HG03196 (cell line): Measurements from ENCODE around the gene SAMD13.

ENCODE experiments used
- ATAC-seq: cut with Tn5 transposase; IDR thresholded peaks from one replicate; pipeline ENCODE4 v1.9.1; 2021; ENCODE audit not compliant: unreplicated experiment

The SAMD13 gene

DNA sequence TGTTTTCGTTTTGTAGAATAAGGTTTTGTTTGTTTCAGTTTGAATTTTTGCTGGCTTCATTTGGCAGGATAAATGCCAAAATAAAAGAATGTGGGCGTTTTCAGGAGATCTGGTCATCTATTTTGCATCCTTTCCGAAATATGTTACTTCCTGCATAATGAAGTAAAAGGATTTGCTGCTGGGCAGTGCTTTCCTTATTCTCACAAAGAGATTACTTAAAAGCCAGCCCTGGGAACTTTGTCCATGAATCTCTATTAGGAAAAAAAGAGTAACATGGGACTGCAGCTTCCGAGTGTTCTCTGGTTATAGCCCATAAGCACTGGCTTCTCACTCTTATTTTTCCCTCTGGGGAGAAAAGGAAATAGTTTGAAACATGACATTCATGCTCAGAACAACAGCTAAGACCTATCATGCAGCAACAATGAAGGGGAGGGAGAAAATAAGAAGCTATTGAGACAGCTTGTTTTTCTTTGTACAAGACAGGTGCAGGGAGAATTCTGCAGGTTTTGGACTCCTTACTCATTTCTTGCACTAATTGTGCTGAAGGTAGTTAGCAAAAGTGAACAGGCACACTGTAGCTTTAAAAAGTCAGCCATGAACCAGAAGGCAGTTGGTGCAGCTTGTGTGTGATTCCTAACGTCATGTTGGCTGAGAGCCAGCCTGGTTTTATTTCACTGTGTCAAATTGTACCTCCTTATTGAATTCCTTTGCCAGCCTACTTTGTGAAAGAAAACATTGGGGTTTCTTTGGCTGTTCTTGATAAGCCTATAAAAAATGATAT is at the start of gene SAMD13:
TSS of gene SAMD13 (plus strand) at position 705 of the 781 bp plus-strand sequence. CDS start 1,527 bp downstream, outside the sequence.
- ATAC-seq, result no peak

GRCh38 chr1:84253036-84253435 is 48.5 kb upstream of the SAMD13 start:
- no peak for ATAC-seq

DNA sequence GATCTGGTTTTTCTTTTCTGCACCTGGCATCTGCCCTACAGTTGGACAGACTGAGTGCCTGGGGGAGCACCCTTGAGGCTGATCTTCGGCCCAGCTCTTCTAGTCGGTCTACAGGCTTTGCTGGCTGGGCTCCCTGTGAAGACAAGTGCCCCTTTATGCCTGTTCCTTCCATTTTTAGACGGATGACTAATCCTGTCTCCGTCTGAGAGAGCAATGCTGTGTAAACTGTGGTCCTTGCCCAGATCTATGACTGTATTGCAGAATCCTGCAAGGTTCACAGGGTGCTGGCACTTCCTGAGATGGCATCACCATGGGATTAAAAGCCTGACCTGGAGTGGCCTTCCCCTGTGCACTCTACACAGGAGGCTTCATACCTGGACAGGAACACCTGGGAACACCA is 47.6 kb upstream of the SAMD13 start:
- no peak for ATAC-seq

DNA sequence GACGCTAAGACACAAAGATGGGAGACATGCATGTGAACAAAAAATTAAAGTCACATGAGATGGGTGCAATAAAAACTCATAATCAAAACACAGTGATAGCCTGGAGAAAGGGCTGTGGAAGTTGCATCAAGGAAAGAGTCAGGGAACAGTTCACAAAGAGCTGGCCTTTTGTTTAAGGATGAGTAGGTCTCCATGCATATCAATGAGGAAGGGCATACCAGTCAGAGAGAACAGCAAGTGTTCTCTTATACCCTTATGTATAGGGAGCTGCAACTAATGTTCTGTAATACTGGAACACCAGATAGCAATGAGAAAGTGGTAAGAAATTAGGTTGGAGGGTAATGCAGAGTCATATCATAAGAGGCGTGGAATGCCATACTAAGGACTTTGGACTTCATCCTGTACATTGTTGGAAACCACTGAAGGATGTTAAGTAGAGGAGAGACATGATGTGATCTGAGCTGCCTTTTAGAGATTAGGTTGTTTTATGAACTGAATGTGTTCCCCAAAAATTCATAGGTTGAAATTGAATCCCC is 46.7 kb upstream of the SAMD13 start:
- ATAC-seq, result no peak

DNA sequence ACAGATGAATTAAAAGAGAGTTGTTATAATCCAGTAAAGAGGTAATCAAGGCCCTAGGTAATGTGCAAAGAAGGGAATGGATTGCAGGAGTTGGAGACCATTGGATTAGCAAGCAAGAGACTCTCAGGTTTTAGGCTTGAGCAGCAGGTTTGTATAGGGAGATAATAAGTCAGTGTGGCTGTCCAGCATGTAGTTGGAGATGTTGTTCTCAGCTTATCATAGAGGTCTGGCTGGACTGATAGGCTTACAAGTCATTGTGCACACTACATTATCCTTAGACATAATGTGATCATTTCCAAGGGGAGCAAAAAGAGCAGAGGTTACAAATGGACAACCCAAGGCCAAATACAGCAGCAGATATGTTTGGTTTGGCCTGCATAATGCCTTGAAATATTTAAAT is 45.9 kb upstream of the SAMD13 start:
- no peak for ATAC-seq

DNA sequence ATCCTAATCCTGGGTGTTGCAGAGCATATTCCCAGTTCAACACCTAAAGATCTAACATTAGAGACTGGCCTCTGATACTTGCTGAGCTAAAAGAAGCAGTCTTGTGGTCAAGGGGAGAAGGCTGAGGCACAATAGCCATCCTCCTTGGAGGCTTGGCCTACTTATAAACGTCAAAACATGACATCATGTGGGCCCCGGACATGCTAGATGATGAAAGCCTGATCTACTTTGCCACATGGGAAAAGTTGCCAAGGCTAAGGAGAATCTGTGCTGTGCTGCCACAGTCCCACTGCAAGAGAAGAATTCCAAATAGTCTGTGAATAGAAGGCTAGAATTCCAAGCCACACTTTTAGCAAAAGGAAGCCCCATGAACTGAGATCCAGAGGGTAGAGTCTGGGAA is 43.9 kb upstream of the SAMD13 start:
- ATAC-seq, result no peak

- no peak for ATAC-seq
These were observed 42.1 kb upstream of the SAMD13 start for GRCh38 chr1:84259376-84259775.

DNA sequence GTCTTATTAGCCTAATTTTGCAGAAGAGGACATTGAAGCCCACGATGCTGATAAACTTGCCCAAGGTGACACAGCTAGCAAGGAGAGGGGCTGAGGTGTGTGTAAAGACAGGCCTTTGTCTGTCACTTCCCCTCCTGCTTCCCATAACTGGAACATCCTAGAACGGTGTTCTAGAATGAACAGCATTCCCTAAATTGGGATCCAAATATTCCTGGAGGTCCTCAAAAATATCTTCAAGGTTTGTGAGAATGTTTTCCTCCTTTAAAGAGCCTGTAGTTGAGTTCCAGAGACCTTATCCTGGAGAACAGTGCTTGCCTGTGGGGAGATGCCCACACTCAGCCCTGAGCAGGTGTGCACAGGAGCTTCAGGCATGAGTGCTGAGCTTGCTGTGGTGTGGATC is 41.5 kb upstream of the SAMD13 start:
- no peak for ATAC-seq

GRCh38 chr1:84260852-84261518 is 40.5 kb upstream of the SAMD13 start:
- no peak for ATAC-seq

DNA sequence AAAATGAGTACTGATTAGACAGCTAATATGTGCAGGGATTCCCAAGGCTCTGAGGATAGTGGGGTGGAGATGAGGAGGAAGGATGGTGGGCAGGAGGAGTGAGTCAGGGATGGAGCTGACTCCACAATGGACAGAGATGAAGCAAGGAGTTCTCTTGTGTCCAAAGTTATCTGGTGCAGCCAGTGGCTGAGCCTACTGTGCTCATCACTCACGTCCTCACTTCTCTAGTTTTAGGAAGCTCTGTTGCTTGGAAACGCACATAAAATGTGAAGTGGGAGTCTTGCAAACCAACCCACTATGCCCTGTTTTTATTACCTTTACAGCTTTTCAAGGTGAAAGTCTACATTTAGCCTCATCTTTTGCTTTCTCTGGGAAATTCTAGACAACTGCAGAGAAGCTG is 36.5 kb upstream of the SAMD13 start:
- ATAC-seq, result no peak

DNA sequence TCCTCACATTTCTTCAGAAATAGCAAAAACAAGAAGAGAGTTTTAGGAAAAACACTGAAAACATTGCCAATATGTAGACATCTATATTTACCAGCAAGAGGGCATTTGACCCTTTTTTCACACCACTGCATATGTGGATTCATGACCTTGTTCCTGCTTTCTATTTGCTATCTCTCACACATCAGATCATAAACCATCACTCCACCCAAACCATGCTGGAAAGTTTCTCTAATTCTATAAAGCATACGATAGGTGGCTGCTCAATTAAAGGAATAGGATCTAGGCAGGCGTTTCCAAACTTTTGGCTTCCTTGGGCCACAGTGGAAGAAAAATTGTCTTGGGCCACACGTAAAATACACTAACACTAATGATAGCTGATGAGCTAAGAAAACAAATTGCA is 35.6 kb upstream of the SAMD13 start:
- no peak for ATAC-seq

DNA sequence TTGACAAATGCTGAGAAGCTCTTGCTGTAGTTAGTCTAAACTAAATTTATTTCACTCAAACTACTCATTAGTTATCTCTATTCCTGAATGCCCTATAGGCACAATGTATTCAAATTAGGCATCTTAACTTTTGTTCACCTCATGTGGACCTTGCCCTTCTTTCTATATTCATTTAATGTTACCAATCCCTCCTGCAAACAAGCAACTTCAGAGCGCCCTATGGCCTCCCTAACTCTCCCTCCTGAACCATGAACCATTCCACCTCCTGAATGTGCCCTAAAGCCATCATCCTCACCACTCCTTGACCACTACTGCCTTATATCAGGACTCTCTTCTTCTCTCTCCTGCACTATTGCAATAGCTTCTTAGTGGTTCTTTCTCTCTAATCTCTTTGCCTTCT is 34.8 kb upstream of the SAMD13 start:
- no peak for ATAC-seq

GRCh38 chr1:84267476-84267875 is 34.0 kb upstream of the SAMD13 start:
- ATAC-seq, result no peak

- ATAC-seq, result no peak
These were observed 33.2 kb upstream of the SAMD13 start for GRCh38 chr1:84268346-84268745.

GRCh38 chr1:84269306-84269705 is 32.2 kb upstream of the SAMD13 start:
- ATAC-seq, result no peak

DNA sequence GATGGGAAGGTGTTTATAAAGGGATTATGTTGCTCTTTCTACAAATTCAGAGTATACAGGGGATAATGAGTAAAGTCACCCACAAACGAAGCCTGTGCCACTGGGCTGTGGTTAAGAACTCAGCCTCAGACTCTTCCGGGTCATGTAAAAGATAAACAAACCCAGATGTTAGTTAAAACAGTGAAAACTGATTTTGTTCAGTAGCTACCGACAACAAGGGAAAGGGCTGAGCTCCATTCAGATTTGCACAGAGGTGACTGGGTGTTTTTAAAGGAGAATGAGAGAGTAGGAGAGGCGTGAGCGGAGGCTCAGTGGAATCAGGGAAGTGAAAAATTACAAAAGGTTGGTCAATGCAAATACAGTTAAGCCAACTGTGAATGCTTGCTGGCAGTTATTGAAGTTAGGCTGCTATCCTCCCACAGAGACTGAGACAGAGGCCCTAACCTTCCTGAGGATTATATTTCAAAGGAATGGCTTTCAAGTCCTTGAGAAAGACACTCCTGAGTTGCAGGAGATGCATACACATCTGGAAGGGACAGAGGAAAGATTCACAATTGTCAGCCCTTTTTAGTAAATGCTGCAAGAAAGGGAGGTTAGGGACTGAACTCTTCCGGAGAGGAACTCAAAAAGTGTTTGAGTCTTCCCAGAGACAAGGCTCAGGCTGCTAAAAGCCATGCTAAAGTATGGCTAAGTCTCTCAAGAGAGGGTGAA is 29.9 kb upstream of the SAMD13 start:
- peak; percentile 95 for ATAC-seq

DNA sequence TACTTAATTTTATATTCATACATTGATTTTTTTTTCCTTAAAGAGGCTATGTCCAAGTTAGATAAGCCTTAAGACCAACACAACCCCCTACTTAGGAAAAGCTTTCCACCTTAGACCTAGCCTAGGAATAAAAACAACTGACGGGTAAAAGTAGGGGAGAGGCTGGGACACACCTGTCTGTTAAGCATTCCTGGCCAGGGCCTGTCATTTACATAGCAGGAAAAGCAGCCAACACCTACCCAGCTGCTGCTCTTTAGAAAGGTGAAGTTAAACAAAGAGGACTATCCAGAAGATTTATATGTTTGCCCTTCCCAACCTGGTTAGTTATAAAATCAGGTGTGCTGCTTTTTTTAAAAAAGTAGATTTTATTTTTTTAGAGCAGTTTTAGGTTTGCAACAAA is 29.1 kb upstream of the SAMD13 start:
- no peak for ATAC-seq

DNA sequence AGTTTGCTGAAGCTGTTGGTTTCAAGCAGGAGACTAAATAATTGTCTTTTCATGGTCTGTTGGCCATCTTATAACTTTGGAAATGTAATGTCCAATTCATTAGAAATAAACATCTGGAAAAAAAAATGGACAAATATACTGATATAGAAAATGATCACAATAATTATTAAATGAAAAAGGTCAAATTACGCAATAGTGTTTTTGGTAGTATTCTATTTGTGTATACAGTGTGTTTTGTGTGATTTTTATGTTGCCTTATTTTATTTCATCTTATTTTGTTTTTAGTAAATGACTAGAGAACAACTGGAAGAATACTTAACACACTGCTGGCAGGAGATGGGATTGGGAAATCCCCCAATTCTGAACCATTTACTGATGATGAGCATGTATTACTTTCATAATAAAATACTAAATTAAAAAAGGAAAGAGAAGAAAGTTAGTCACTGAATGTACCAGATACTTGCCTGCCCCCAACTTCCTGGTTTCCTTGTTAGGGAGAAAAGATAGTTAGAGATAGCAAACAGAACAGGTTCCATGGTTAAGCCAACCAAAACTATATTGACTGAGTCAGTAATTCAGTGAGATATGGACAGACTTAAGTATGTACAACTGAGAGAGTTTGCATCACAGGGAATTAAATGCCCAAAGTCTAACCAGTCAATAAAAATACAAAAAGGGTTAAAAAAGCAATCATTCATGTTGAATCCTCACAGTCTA is 24.0 kb upstream of the SAMD13 start:
- ATAC-seq, result no peak

DNA sequence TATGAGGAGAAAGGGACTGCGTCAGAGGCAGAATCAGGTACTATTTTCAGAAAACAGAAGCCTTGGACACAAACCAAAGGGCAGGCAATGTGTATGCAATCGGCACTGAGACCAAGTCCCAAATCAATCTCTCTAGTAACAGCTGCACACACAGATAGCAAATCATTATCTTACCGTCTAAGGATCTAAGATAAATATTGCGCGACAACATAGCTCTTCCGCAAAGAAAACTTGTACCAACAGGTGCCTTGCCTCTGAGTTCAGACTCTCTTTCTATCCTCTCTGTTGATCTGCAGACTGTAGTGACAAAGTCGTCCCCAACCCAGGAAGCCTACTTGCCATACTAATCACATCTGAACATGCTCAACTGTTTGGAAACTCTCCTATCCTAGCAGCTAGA is 22.6 kb upstream of the SAMD13 start:
- no peak for ATAC-seq

- ATAC-seq, result no peak
These were observed 20.6 kb upstream of the SAMD13 start for GRCh38 chr1:84280912-84281311.

DNA sequence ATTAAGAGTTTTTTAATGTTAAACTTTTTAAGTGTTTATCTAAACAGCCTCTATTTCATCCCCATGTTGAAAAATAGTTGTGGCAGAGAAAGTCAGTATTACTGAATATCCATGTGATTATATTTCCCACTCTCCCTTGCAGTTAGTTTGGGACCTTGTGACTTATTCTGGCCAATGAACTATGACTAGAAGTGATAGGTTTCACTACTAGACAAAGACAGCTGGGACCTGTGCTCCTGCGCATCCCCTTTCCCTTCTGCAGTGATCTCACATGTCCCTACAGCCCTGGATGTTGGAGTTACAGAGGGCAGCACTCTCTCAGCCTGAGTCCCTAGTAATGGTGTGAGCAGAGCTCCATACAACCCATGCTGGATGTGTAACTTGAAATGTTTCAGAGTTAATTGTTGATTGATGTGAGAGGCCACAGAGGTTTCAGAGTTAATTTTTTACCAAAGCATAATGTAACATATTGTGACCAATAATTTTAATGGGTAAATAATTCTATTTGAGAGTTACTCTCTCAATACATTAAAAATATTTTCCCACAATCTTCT is 18.7 kb upstream of the SAMD13 start:
- ATAC-seq, result no peak
